ENCODE measurements around the gene DSCAM. TPM values are rescaled to one million over a fixed set of nuclear protein-coding genes. Genes with fewer than 3 reads are reported as not detected.

Gene DSCAM
- total and polyA plus RNA-seq, 2 experiments from 2014 or later, result 0.07 TPM; not detected in 1

- no peak overlapping the region for H3K4me3 Mint-ChIP-seq
- H3K9me3 Mint-ChIP-seq, result peaks cover 90% of the 10 kb centered on the region
- no peak overlapping the region for H3K4me3 ChIP-seq
- peaks cover 5% of the 10 kb centered on the region for H3K27me3 Mint-ChIP-seq (ENCODE audit: insufficient read depth, low read depth, poor library complexity)
- peaks cover 12% of the 10 kb centered on the region for H3K36me3 Mint-ChIP-seq (ENCODE audit: low read depth)
- H3K27me3 ChIP-seq (ENCODE audit: insufficient read depth), result no peaks in the 10 kb centered on the region
- no peaks in the 10 kb centered on the region for H3K79me2 ChIP-seq (replicated peaks; ENCODE audit: insufficient read depth)
- DNase-seq (ENCODE audit: low spot score) (no peak), ATAC-seq (no peak)
- H3K36me3 ChIP-seq (ENCODE audit: insufficient read depth), result no peaks in the 10 kb centered on the region; the same call in 1 of the 2 replicates
- TF ChIP-seq ETS1 (IDR thresholded peaks at IDR 0.05) (no peak), POLR2AphosphoS5 (IDR thresholded peaks at IDR 0.05; ENCODE audit: low read depth) (no peak), NANOG (IDR thresholded peaks at IDR 0.05; ENCODE audit: borderline replicate concordance) (no peak), EZH2 (IDR thresholded peaks at IDR 0.05; ENCODE audit: low read depth, unreplicated experiment) (no peak), STAT1 (IDR thresholded peaks at IDR 0.05; ENCODE audit: unreplicated experiment) (no peak), CTCF (conservative IDR thresholded peaks at IDR 0.05; ENCODE audit: low read depth in 2 of 2) (no peak), EZH2phosphoT487 (IDR thresholded peaks at IDR 0.05; ENCODE audit: unreplicated experiment) (no peak), ZNF114 (CRISPR knock-in tag; IDR thresholded peaks at IDR 0.05) (no peak), ZNF462 (CRISPR knock-in tag; IDR thresholded peaks at IDR 0.05) (no peak), JUNB (IDR thresholded peaks at IDR 0.05; ENCODE audit: unreplicated experiment) (no peak), ZNF331 (CRISPR knock-in tag; IDR thresholded peaks at IDR 0.05; ENCODE audit: low read depth) (no peak), CREB1 (CRISPR knock-in tag; IDR thresholded peaks at IDR 0.05; ENCODE audit: low read depth) (no peak)
- TF ChIP-seq, protein P1, sequence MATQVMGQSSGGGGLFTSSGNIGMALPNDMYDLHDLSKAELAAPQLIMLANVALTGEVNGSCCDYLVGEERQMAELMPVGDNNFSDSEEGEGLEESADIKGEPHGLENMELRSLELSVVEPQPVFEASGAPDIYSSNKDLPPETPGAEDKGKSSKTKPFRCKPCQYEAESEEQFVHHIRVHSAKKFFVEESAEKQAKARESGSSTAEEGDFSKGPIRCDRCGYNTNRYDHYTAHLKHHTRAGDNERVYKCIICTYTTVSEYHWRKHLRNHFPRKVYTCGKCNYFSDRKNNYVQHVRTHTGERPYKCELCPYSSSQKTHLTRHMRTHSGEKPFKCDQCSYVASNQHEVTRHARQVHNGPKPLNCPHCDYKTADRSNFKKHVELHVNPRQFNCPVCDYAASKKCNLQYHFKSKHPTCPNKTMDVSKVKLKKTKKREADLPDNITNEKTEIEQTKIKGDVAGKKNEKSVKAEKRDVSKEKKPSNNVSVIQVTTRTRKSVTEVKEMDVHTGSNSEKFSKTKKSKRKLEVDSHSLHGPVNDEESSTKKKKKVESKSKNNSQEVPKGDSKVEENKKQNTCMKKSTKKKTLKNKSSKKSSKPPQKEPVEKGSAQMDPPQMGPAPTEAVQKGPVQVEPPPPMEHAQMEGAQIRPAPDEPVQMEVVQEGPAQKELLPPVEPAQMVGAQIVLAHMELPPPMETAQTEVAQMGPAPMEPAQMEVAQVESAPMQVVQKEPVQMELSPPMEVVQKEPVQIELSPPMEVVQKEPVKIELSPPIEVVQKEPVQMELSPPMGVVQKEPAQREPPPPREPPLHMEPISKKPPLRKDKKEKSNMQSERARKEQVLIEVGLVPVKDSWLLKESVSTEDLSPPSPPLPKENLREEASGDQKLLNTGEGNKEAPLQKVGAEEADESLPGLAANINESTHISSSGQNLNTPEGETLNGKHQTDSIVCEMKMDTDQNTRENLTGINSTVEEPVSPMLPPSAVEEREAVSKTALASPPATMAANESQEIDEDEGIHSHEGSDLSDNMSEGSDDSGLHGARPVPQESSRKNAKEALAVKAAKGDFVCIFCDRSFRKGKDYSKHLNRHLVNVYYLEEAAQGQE (IDR thresholded peaks at IDR 0.05; ENCODE audit: unreplicated experiment), result no peak
- no peak overlapping the region for H3K4me2 ChIP-seq
- H4K20me1 ChIP-seq (replicated peaks; ENCODE audit: insufficient read depth), result no peaks in the 10 kb centered on the region
- H3K9me2 ChIP-seq (ENCODE audit: insufficient read depth), result no peaks in the 10 kb centered on the region
- H3K27ac Mint-ChIP-seq, result no peak overlapping the region
- H3K4me1 ChIP-seq (ENCODE audit: insufficient read depth), result no peaks in the 10 kb centered on the region
- H3K4me1 Mint-ChIP-seq, result no peaks in the 10 kb centered on the region
- H3K27ac ChIP-seq (ENCODE audit: low read depth), result no peak overlapping the region
- H3F3A ChIP-seq (replicated peaks; ENCODE audit: low read depth), result no peaks in the 10 kb centered on the region
- H2AFZ ChIP-seq, result no peak overlapping the region
These were observed 114.5 kb downstream of the DSCAM start for GRCh38 chr21:40732253-40733023.

All from GM23338 (cell line).